CD14-positive monocyte (primary cell): ENCODE measurements around the gene GLP2R. TPM values are rescaled to one million over a fixed set of nuclear protein-coding genes. Genes with fewer than 3 reads are reported as not detected.
A peak's percentile ranks its signal among the peaks of the same experiment; 100 is the strongest.

Source experiments
- DNase-seq, 3 donors: peaks; one replicate each; pipeline ENCODE4 v3.0.0-alpha.2; 2011 to 2022
- H2AFZ ChIP-seq: 2 replicates; pipeline ENCODE4 v1.6.0; 2012; ENCODE audit warnings: mild to moderate bottlenecking, low read depth, low read length, inconsistent platforms; ENCODE audit not compliant: insufficient read depth, poor library complexity, severe bottlenecking
- H3K27ac ChIP-seq, 2 donors: 1 replicate in 1 of 2; 2 replicates in 1 of 2; pipeline ENCODE4 v1.5.1; 2012 to 2013; ENCODE audit warnings: low read length in 2 of 2, control low read depth in 1 of 2, inconsistent platforms in 1 of 2, low read depth in 1 of 2, mild to moderate bottlenecking in 1 of 2
- H3K27me3 ChIP-seq, 2 donors: one replicate each; pipeline versions ENCODE4 v1.6.0 to v1.6.1; 2011 to 2013; ENCODE audit warnings: low read length in 2 of 2; ENCODE audit not compliant: control insufficient read depth in 2 of 2, insufficient read depth in 2 of 2
- H3K36me3 ChIP-seq, 2 donors: replicated peaks in 1 of 2; 1 replicate in 1 of 2; 2 replicates in 1 of 2; pipeline versions ENCODE4 v1.5.1 to v1.6.1; 2012 to 2013; ENCODE audit warnings: low read length in 2 of 2, control low read depth in 1 of 2, inconsistent platforms in 1 of 2, mild to moderate bottlenecking in 1 of 2; ENCODE audit not compliant: insufficient read depth in 2 of 2, control insufficient read depth in 1 of 2
- H3K4me1 ChIP-seq, 2 donors: 1 replicate in 1 of 2; 2 replicates in 1 of 2; pipeline versions ENCODE4 v1.5.1 to v1.6.1; 2012 to 2013; ENCODE audit warnings: low read length in 2 of 2, control low read depth in 1 of 2, inconsistent platforms in 1 of 2, mild to moderate bottlenecking in 1 of 2, moderate library complexity in 1 of 2; ENCODE audit not compliant: insufficient read depth in 2 of 2, control insufficient read depth in 1 of 2
- H3K4me2 ChIP-seq: replicated peaks from 2 replicates; pipeline ENCODE3; 2012; ENCODE audit warnings: low read length, moderate library complexity, mild to moderate bottlenecking; ENCODE audit not compliant: poor library complexity, severe bottlenecking; ENCODE audit errors: extremely low read depth
- H3K4me3 ChIP-seq, 3 experiments: fragments of 200-600 bp in 1 of 3; sonication (generic) in 1 of 3; replicated peaks in 1 of 3; 1 replicate in 2 of 3; 2 replicates in 1 of 3; pipeline ENCODE4 v1.5.1; 2011 to 2013; ENCODE audit warnings: low read length in 3 of 3, mild to moderate bottlenecking in 3 of 3, control low read depth in 2 of 3, low read depth in 2 of 3, inconsistent platforms in 1 of 3, moderate library complexity in 1 of 3
- H3K79me2 ChIP-seq: 2 replicates; pipeline ENCODE4 v1.6.0; 2012; ENCODE audit warnings: mild to moderate bottlenecking, control low read depth, inconsistent platforms, low read length, moderate library complexity; ENCODE audit not compliant: insufficient read depth
- H3K9ac ChIP-seq: 2 replicates; pipeline ENCODE4 v1.6.0; 2017; ENCODE audit warnings: low read length, mild to moderate bottlenecking; ENCODE audit not compliant: insufficient read depth, poor library complexity, severe bottlenecking
- H3K9me3 ChIP-seq, 2 donors: replicated peaks in 1 of 2; 1 replicate in 1 of 2; 2 replicates in 1 of 2; pipeline versions ENCODE4 v1.5.1 to v1.6.1; 2012 to 2013; ENCODE audit warnings: low read length in 2 of 2, control low read depth in 1 of 2; ENCODE audit not compliant: control insufficient read depth in 1 of 2, insufficient read depth in 1 of 2
- H4K20me1 ChIP-seq: 2 replicates; pipeline ENCODE4 v1.6.0; 2012; ENCODE audit warnings: mild to moderate bottlenecking, low read length, control low read depth, moderate library complexity; ENCODE audit not compliant: insufficient read depth
- H3K27ac Mint-ChIP-seq, 7 donors: one replicate each; pipeline ENCODE4 v1.8.0; 2020; ENCODE audit warnings: mild to moderate bottlenecking in 7 of 7, mixed read lengths in 7 of 7, moderate library complexity in 6 of 7, inconsistent platforms in 2 of 7
- H3K27me3 Mint-ChIP-seq, 3 donors: one replicate each; pipeline ENCODE4 v1.8.0; 2021 to 2022; ENCODE audit warnings: low read depth in 3 of 3, mild to moderate bottlenecking in 3 of 3, mixed read lengths in 3 of 3, moderate library complexity in 3 of 3, inconsistent platforms in 1 of 3
- H3K36me3 Mint-ChIP-seq, 2 donors: one replicate each; pipeline ENCODE4 v1.8.0; 2020; ENCODE audit warnings: mixed read lengths in 2 of 2, inconsistent platforms in 1 of 2, mild to moderate bottlenecking in 1 of 2
- H3K4me1 Mint-ChIP-seq: one replicate; pipeline ENCODE4 v1.8.0; 2020; ENCODE audit warnings: mild to moderate bottlenecking, mixed read lengths
- H3K4me3 Mint-ChIP-seq, 2 donors: one replicate each; pipeline ENCODE4 v1.8.0; 2020; ENCODE audit warnings: mild to moderate bottlenecking in 2 of 2, mixed read lengths in 2 of 2, moderate library complexity in 1 of 2
- H3K9me3 Mint-ChIP-seq, 7 donors: one replicate each; pipeline ENCODE4 v1.8.0; 2020 to 2022; ENCODE audit warnings: mixed read lengths in 7 of 7, mild to moderate bottlenecking in 6 of 7, moderate library complexity in 6 of 7, inconsistent platforms in 2 of 7
- CTCF ChIP-seq: fragments of 200-600 bp; IDR thresholded peaks from one replicate; pipeline ENCODE4 v1.8.0; 2022; ENCODE audit warnings: antibody characterized with exemption, mild to moderate bottlenecking
- WGBS: methylation state at CpG from one replicate; pipeline ENCODE4 v1.1.5; 2013; ENCODE audit warnings: missing lambda C conversion rate; ENCODE audit not compliant: insufficient coverage; 5-methylcytosine and 5-hydroxymethylcytosine counted together
- intact Hi-C, 2 donors: fragments of 100-400 bp; cut with micrococcal nuclease; formaldehyde crosslinking; loops; one replicate each; pipeline versions ENCODE4 v1.15.0 to v1.15.1; 2023
- polyA plus RNA-seq, 3 donors: library from polyadenylated mRNA; depleted of rRNA in 1 of 3; unstranded in 2 of 3; stranded (reverse) in 1 of 3; fragments of 300-500 nt in 2 of 3; fragments of >200 nt in 1 of 3; fragmentation: Illumina TruSeq in 2 of 3; gene quantifications; 1 replicate in 2 of 3; 2 replicates in 1 of 3; pipeline ENCODE4 v1.2.3, GENCODE V29; 2012 to 2021

The GLP2R gene
- polyA plus RNA-seq, 3 donors: not detected

GRCh38 chr17:9875441-9875840 is 49.7 kb downstream of the GLP2R start:
- no peaks in the 10 kb centered on the region for H3K36me3 Mint-ChIP-seq
- H3K4me3 ChIP-seq: no peak overlapping the region
- peaks cover 0 to 7% (median 0%) of the 10 kb centered on the region in 7 donors for H3K9me3 Mint-ChIP-seq
- H3K27ac Mint-ChIP-seq: peak overlapping the region in 1 of 7 donors; percentile 69
- no peaks in the 10 kb centered on the region for H3K36me3 ChIP-seq
- H3K27me3 ChIP-seq: peaks cover 0 to 3% of the 10 kb centered on the region in 2 donors
- peaks cover 9% of the 10 kb centered on the region for H3K4me1 Mint-ChIP-seq
- H3K27ac ChIP-seq: no peak overlapping the region
- intact Hi-C loops: no loop called here
- no peak for DNase-seq
- TF ChIP-seq CTCF: no peak
- H3K27me3 Mint-ChIP-seq: peaks cover 9 to 15% (median 13%) of the 10 kb centered on the region in 3 donors
- no peaks in the 10 kb centered on the region for H4K20me1 ChIP-seq
- peaks cover 8 to 14% of the 10 kb centered on the region in 2 donors for H3K4me1 ChIP-seq
- no peak overlapping the region for H3K4me2 ChIP-seq
- no peak overlapping the region for H2AFZ ChIP-seq
- no peak overlapping the region for H3K9ac ChIP-seq
- 17% methylated on average over 1 of the region's 3 CpGs for WGBS
- no peak overlapping the region for H3K4me3 Mint-ChIP-seq
- H3K9me3 ChIP-seq: no peaks in the 10 kb centered on the region
- H3K79me2 ChIP-seq: no peaks in the 10 kb centered on the region

GRCh38 chr17:9878356-9878755 is 52.6 kb downstream of the GLP2R start:
- Mint-ChIP-seq H3K27ac (peak overlapping the region in 3 of 7 donors; percentile 32 to 68 (median 60)), H3K4me1 (peaks cover 15% of the 10 kb centered on the region)
- no peak overlapping the region for H2AFZ ChIP-seq

More at GRCh38 chr17:9878356-9878755, 52.6 kb downstream of the GLP2R start:
- Histone ChIP-seq H3K27me3 (peaks cover 0 to 3% of the 10 kb centered on the region in 2 donors), H4K20me1 (no peaks in the 10 kb centered on the region), H3K9me3 (peaks cover 9 to 18% of the 10 kb centered on the region in 2 donors), H3K27ac (no peak overlapping the region), H3K4me2 (no peak overlapping the region), H3K4me1 (peaks cover 15 to 20% of the 10 kb centered on the region in 2 donors), H3K79me2 (no peaks in the 10 kb centered on the region), H3K4me3 (no peak overlapping the region), H3K9ac (no peak overlapping the region), H3K36me3 (no peaks in the 10 kb centered on the region)
- no peaks in the 10 kb centered on the region for H3K36me3 Mint-ChIP-seq
- H3K27me3 Mint-ChIP-seq: peaks cover 8 to 14% (median 9%) of the 10 kb centered on the region in 3 donors
- WGBS: 85% methylated on average over 2 of the region's 3 CpGs
- TF ChIP-seq CTCF: no peak
- no peak for DNase-seq
- intact Hi-C loops: no loop called here
- H3K4me3 Mint-ChIP-seq: no peak overlapping the region
- peaks cover 9 to 25% (median 14%) of the 10 kb centered on the region in 7 donors for H3K9me3 Mint-ChIP-seq
